B cell (primary cell): ENCODE results near the gene PCSK7.

Source experiments
- CTCF ChIP-seq: fragments of 200-600 bp; IDR thresholded peaks from one replicate; pipeline ENCODE4 v1.8.0; 2022; ENCODE audit warnings: antibody characterized with exemption, mild to moderate bottlenecking
- EZH2 ChIP-seq: IDR thresholded peaks from 2 replicates; pipeline ENCODE4 v1.6.1; 2012; ENCODE audit warnings: borderline replicate concordance, low read depth, mild to moderate bottlenecking, moderate library complexity, low read length; ENCODE audit not compliant: insufficient read depth, poor library complexity, severe bottlenecking

- no peak for TF ChIP-seq CTCF
- TF ChIP-seq EZH2 = no peak
Observed at GRCh38 chr11:117203069-117203407, 28.8 kb downstream of the PCSK7 start.
